Stimulated activated CD4-positive, alpha-beta T cell treated with anti-CD3 and anti-CD28 coated beads, Interleukin-2, amount 100 ng/mL, for 24 hours (primary cell): ENCODE results near the gene PLP2.

Source experiments
- DNase-seq, 2 donors: peaks; one replicate each; pipeline ENCODE4 v3.0.0-alpha.2; 2020

Gene PLP2

GRCh38 chrX:49187526-49187925, 15.8 kb downstream of the PLP2 start:
- no peak for DNase-seq

DNA sequence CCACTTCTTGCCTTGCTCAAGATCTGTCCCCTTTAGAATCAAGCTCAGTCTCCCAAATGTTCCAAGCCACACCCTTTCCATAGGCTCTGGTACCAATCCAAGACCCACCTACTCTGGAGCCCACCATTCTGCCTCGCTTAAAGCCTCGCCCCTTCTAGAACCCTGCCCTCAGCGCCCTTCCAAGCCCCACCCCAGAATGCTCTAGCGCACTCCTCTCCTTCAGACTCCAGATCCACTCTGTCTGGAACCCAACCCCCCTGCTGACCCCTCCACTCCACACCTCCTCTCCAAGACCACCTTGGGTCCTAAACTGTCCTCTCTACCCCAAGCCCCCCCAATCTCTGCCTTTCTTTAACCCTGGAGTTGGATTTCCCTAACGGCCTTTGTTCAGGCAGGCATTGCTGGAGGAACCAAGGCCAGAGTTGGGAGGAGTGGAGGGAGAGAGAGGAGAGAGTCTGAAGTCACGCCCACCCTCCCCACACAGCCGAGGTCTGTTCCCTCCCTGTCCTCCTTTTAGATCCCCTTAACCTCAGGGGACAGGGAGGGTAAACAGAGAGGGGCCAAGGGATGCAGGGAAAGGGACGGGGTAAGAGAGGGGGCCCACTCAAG, 16.9 kb downstream of the PLP2 start:
- DNase-seq = no peak

GRCh38 chrX:49189606-49190005, 17.9 kb downstream of the PLP2 start:
- no peak for DNase-seq

GRCh38 chrX:49190821-49191573, 19.3 kb downstream of the PLP2 start:
- peak; percentile 74 to 82 for DNase-seq

DNA sequence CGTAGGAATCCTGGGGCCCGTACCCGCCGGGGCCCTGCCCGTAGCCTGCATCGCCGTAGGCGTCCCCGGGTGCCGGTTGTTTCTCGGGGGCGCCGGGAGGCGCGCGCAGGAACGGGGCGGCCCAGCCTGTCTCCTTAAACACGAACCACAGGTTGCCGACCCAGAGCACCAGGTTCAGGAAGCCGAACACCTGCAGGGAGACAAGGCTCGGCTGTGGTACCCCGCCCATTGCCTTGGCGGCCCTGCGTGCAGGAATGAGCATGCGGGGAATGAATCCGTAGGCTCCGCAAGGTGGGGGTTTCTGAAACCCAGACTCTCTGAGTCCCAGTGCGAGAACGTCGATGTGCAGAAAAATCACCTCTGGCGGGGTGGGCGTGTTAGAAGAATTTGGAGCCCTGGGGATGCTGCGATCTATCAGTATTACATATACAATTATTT, 19.9 kb downstream of the PLP2 start:
- peak in 1 of 2 donors; percentile 26 for DNase-seq

- DNase-seq = peak; percentile 32 to 41
Observed at GRCh38 chrX:49192722-49193328, 21.1 kb downstream of the PLP2 start.

GRCh38 chrX:49193542-49193964, 21.9 kb downstream of the PLP2 start:
- peak in 1 of 2 donors; percentile 21 for DNase-seq

DNA sequence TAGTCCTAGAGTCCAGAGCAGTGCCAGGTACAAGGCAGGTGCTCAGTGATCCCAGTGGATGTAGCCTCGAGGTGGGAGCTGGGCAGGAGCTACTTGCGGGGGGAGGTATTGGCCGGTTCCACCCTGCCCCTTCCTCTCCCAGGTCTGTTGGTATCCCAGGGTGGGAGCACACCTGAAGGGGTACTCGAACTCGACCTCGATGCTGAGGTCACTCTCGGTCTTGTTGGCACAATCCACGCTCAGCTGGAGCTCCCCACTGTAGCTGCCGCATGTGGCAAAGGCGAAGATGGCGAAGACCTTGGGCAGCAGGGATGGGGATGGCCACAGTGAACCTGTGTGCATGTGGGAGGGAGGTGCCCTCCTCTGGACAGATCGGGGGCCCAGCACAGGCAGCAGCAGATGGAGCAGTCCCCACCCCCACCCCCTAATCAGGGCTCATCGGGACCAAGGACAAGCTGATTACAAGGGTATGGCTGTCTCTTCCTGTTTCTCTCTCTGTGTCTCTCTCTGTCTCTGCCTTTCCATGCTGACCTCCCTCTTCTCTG, 25.9 kb downstream of the PLP2 start:
- no peak for DNase-seq

DNA sequence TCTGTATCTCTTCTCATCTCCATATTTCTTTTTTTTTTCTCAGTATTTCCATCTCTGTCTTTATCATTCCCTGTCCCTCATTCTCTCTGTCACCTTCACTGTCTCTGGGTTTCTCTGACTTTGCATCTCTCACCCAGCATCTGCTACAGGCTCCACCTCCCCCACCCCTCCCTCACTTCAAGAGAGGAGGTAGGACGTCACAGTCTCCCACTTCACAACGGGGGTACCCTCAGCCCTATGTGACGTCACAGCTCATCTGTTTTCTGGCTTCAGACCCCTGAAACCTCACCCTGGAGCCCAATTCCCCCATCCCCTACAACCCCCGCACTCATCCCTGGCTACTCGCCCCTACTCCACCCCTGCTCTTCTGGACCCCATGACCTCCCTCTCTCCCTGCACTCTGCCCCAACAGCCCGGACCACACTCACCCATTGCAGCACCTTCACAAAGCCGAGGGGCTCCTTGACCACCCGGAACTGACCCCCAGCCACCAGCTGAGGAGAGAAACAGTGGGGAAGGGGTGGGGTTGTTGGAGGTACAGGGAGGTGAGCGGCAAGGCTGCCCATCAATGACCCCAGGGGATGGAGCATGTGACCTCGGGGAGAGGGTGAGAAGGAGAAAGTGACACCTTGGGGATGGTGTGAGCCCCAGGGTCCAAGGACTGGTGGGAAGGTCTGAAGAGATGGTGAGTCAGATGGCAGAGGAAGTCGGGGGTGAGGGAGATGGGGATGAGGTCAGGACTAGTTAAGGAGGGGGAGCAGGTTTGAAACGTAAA, 27.0 kb downstream of the PLP2 start:
- DNase-seq = no peak

- DNase-seq = no peak
Observed at GRCh38 chrX:49199315-49199595, 27.6 kb downstream of the PLP2 start.

GRCh38 chrX:49199906-49200771, 28.4 kb downstream of the PLP2 start, which contains the start of gene SYP:
TSS of gene SYP (minus strand) at chrX:49200193. CDS start at chrX:49200186, 7 bp downstream.
- peak; percentile 87 to 88 for DNase-seq

- DNase-seq = no peak
Observed at GRCh38 chrX:49202022-49202421, 30.3 kb downstream of the PLP2 start.

- no peak for DNase-seq
Observed at GRCh38 chrX:49203536-49203935, 31.8 kb downstream of the PLP2 start.

DNA sequence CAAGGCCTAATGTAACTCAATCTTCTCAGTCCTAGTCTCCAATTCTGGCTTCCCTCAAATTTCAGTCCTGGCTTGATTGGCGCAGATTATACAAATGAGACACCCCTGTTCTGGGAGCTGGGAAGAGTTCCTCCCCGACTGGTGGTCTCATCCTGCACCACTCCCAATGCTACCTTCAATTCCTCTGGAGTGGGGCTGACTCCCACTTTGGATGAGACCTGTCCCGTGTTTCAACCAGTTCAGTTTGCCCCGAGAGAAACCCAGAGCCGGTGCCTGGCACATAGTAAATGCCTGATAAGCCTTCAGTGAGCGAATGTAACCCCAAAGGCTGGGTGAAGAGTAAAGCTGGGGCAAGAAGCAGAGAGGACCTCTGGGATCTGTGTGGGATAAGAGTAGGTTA, 32.3 kb downstream of the PLP2 start:
- DNase-seq = no peak

DNA sequence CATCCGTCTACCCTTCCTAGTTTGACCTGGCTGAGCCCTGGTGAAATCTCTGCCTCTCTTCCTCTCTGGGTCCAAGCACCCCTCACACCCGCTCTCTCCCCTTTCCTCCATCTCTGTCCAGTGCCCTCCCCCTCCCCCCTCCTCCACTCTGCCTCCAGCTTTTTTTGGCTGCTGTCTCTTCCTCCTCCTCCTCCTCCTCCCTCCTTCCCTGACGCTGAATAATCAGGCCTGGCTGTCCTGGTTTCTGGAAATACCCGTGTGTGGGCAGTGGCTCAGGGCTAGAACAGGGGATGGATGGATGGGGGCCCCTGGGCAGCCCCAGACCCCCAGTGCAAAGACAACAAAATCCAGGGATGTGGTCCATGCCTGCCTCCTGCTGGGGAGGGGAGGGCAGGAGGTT, 33.0 kb downstream of the PLP2 start:
- DNase-seq = no peak

DNA sequence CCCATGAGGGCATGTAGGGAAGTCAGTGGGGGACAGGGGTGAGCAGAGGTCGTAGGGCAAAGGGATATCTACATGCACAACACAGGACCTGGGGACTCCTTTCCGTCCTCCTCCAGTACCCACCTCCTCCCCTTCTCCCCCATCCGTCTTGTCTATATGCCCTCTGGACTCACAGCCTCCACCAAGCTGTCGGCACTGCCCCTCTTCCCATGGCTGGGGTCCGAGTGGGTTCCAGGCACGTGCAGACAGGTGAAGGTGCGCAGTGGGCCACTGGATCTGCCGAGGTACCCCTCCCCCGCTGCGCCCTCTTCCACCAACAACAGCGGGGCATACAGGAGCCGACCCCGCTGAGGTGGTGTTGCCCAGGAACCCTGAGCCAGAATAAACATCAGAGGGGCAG, 33.7 kb downstream of the PLP2 start:
- no peak for DNase-seq

GRCh38 chrX:49206543-49206942, 34.8 kb downstream of the PLP2 start:
- no peak for DNase-seq

GRCh38 chrX:49208399-49208798, 36.7 kb downstream of the PLP2 start:
- no peak for DNase-seq

- no peak for DNase-seq
Observed at GRCh38 chrX:49209434-49210251, 37.9 kb downstream of the PLP2 start.

DNA sequence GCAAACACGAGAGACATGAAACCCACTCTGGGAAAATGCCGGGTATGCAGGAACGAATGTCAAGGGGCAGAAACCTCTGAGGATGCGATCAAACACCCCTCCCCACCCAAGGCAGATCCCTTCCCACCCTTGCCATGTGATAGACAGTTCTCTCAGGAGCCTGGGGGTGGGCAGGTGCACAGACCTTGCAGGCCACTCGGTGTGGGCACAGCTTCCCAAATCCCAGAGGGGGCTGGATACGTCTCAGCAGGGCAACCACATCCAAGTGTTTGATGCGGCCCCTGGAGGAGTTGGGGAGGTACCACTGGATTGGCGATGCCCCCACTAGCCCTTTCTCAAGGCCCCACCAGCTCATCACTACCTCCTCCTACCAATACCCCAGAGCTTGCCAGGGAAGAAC, 38.7 kb downstream of the PLP2 start:
- no peak for DNase-seq

DNA sequence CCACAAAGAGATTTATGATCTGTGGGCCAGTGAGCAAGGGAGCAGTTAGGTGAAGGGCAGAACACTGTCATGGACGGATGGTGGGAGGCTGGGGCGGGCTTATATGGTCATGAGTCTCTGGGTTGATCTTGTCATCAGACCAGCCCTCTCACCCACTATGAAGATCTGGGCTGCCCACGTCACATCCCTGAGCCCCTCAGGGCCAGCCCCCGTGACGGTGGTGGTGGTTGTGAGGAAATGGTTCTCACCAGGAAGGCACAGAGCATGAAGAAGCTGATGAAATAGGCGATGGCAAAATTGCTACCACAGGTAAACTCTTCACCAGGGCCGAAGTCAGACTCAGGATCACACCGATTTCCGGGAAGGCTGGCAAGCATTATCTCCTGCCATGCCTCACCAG, 39.4 kb downstream of the PLP2 start:
- DNase-seq = no peak
